Endothelial cell (in vitro differentiated cells): ENCODE data around the gene MKNK2. TPM values are rescaled to one million over a fixed set of nuclear protein-coding genes. Genes with fewer than 3 reads are reported as not detected.
A peak's percentile ranks its signal among the peaks of the same experiment; 100 is the strongest.
"Not testable (repeated sequence)": the region's sequence is repeated elsewhere in the genome, so short reads cannot be mapped to it uniquely, and the experiment has no call there.

ENCODE experiments used
- DNase-seq: peaks from one replicate; pipeline ENCODE4 v3.0.0; 2021; ENCODE audit warnings: low spot score
- H3K27ac Mint-ChIP-seq: one replicate; pipeline ENCODE4 v1.8.0; 2021; ENCODE audit warnings: mixed read lengths, inconsistent platforms; ENCODE audit not compliant: unreplicated experiment
- H3K27me3 Mint-ChIP-seq: one replicate; pipeline ENCODE4 v1.8.0; 2021; ENCODE audit warnings: mild to moderate bottlenecking, moderate library complexity, mixed read lengths, inconsistent platforms; ENCODE audit not compliant: unreplicated experiment
- H3K36me3 Mint-ChIP-seq: one replicate; pipeline ENCODE4 v1.8.0; 2021; ENCODE audit warnings: mild to moderate bottlenecking, low read depth, mixed read lengths, inconsistent platforms; ENCODE audit not compliant: unreplicated experiment
- H3K4me1 Mint-ChIP-seq: one replicate; pipeline ENCODE4 v1.8.0; 2021; ENCODE audit warnings: mild to moderate bottlenecking, mixed read lengths, inconsistent platforms; ENCODE audit not compliant: unreplicated experiment
- H3K4me3 Mint-ChIP-seq: one replicate; pipeline ENCODE4 v1.8.0; 2021; ENCODE audit warnings: mild to moderate bottlenecking, mixed read lengths, inconsistent platforms; ENCODE audit not compliant: unreplicated experiment
- H3K9me3 Mint-ChIP-seq: one replicate; pipeline ENCODE4 v1.8.0; 2021; ENCODE audit warnings: mixed read lengths, inconsistent platforms; ENCODE audit not compliant: unreplicated experiment
- CTCF ChIP-seq: fragments of 200-600 bp; sonication (generic); IDR thresholded peaks from one replicate; pipeline ENCODE4 v1.5.0; 2021; ENCODE audit warnings: antibody characterized with exemption; ENCODE audit not compliant: unreplicated experiment
- total RNA-seq: library from RNA; stranded (reverse); fragmentation: NEBNext Ultra II Directional; extraction: Animal tissue kit (Norgen Biotek cat#: 25700); gene quantifications from one replicate; pipeline ENCODE4 v1.2.1, GENCODE V29; 2021; ENCODE audit not compliant: unreplicated experiment

Gene MKNK2
- total RNA-seq, 1 donor from 2014 or later: 228 TPM

- Mint-ChIP-seq H3K27me3 (peaks cover 14% of the 10 kb centered on the region), H3K4me3 (no peak overlapping the region), H3K9me3 (no peaks in the 10 kb centered on the region), H3K36me3 (peaks cover 17% of the 10 kb centered on the region), H3K4me1 (peaks cover 64% of the 10 kb centered on the region), H3K27ac (no peak overlapping the region)
- no peak for TF ChIP-seq CTCF
- no peak for DNase-seq
Measured at GRCh38 chr19:2089727-2090053, 38.6 kb upstream of the MKNK2 start.

- Mint-ChIP-seq H3K27me3 (peaks cover 14% of the 10 kb centered on the region), H3K27ac (peak overlapping the region; percentile 48), H3K4me3 (peak overlapping the region; percentile 23), H3K9me3 (no peaks in the 10 kb centered on the region), H3K36me3 (peaks cover 13% of the 10 kb centered on the region), H3K4me1 (peaks cover 58% of the 10 kb centered on the region)
- no peak for DNase-seq
- no peak for TF ChIP-seq CTCF
Measured at GRCh38 chr19:2089001-2089711, 38.1 kb upstream of the MKNK2 start.

DNA sequence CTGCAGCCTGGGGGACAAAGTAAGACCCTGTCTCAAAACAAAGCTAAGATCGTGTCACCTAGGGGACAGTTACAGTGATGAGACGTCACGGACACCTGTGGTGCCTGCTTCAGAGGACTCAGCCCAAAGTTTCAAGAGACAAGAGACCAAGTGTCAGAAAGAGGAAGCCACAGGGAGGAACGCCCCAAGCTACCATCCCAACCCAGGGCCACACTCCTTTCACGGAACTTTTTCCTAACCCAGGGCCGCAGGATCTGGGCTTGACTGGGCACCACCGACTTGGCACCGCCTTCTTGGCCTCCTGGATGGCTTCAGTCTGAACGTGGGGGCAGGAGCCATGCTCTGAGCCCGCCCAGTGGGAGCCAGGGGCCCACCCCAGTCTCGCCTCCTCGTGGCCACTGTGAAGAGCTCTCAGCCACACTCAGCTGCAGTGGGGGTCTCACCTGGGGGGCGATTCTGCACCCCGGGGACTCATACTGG, 36.6 kb upstream of the MKNK2 start:
- H3K27ac Mint-ChIP-seq: no peak overlapping the region
- H3K4me1 Mint-ChIP-seq: peaks cover 50% of the 10 kb centered on the region
- peaks cover 18% of the 10 kb centered on the region for H3K27me3 Mint-ChIP-seq
- no peaks in the 10 kb centered on the region for H3K9me3 Mint-ChIP-seq
- no peak for DNase-seq
- peaks cover 17% of the 10 kb centered on the region for H3K36me3 Mint-ChIP-seq
- no peak overlapping the region for H3K4me3 Mint-ChIP-seq
- no peak for TF ChIP-seq CTCF

- H3K4me3 Mint-ChIP-seq: peak overlapping the region; percentile 65
- H3K36me3 Mint-ChIP-seq: peaks cover 18% of the 10 kb centered on the region
- not testable (repeated sequence) for H3K9me3 Mint-ChIP-seq, DNase-seq
- H3K27ac Mint-ChIP-seq: peak overlapping the region; percentile 85
- peaks cover 23% of the 10 kb centered on the region for H3K27me3 Mint-ChIP-seq
- H3K4me1 Mint-ChIP-seq: peaks cover 49% of the 10 kb centered on the region
Measured at GRCh38 chr19:2086695-2087620, 35.9 kb upstream of the MKNK2 start.

- no peak for TF ChIP-seq CTCF
- peaks cover 25% of the 10 kb centered on the region for H3K27me3 Mint-ChIP-seq
- H3K27ac Mint-ChIP-seq: peak overlapping the region; percentile 98
- DNase-seq: peak; percentile 69
- no peaks in the 10 kb centered on the region for H3K9me3 Mint-ChIP-seq
- peak overlapping the region; percentile 81 for H3K4me3 Mint-ChIP-seq
- H3K4me1 Mint-ChIP-seq: peaks cover 39% of the 10 kb centered on the region
- H3K36me3 Mint-ChIP-seq: peaks cover 25% of the 10 kb centered on the region
Measured at GRCh38 chr19:2084993-2085720, 34.1 kb upstream of the MKNK2 start.
